Duodenal mucosa (tissue), 2 donors: ENCODE measurements around the gene ZNF536.

Experiments
- H3K27ac ChIP-seq: one replicate; pipeline ENCODE4 v1.7.0; 2013; ENCODE audit warnings: low read depth, low read length
- H3K27me3 ChIP-seq, 2 donors: one replicate each; pipeline ENCODE4 v1.7.0; 2013; ENCODE audit warnings: low read length in 2 of 2, control low read depth in 1 of 2; ENCODE audit not compliant: insufficient read depth in 2 of 2, control insufficient read depth in 1 of 2
- H3K36me3 ChIP-seq, 2 donors: one replicate each; pipeline ENCODE4 v1.7.0; 2013; ENCODE audit warnings: low read length in 2 of 2, control low read depth in 1 of 2; ENCODE audit not compliant: insufficient read depth in 2 of 2, control insufficient read depth in 1 of 2
- H3K4me1 ChIP-seq, 2 donors: one replicate each; pipeline ENCODE4 v1.7.0; 2013; ENCODE audit warnings: low read length in 2 of 2, control low read depth in 1 of 2; ENCODE audit not compliant: insufficient read depth in 2 of 2, control insufficient read depth in 1 of 2
- H3K4me3 ChIP-seq, 2 donors: one replicate each; pipeline ENCODE4 v1.7.0; 2013; ENCODE audit warnings: low read length in 2 of 2, low read depth in 1 of 2
- H3K9ac ChIP-seq, 2 donors: one replicate each; pipeline ENCODE4 v1.7.0; 2013; ENCODE audit warnings: low read length in 2 of 2, low read depth in 1 of 2
- H3K9me3 ChIP-seq, 2 donors: one replicate each; pipeline ENCODE4 v1.7.0; 2013; ENCODE audit warnings: low read length in 2 of 2, control low read depth in 1 of 2; ENCODE audit not compliant: control insufficient read depth in 1 of 2

Gene ZNF536

DNA sequence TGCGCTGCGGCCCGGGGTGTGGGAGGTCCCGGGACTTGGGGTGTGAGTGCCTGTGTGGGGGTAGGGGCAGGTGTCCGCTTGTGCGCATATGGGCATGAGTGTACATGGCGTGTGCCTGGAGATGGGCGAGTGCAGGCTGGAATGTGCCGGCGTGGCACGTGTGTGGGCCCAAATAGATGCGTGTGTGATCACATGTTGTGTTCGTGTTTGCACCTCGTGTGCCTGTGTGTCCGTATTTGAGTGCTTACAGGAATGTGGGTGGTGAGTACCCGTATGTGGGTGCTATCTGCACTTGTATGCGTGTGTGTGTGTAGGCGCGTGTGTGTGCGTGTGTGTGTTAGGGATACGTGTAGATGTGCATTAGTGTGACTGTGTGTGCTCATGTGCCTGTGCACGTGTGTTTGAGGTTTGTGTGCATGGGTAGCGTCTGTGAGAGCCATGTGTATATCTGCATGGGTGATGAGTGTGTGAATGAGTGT, 3.4 kb downstream of the ZNF536 start:
- no peaks in the 10 kb centered on the region for H3K36me3 ChIP-seq
- H3K9me3 ChIP-seq, result no peaks in the 10 kb centered on the region
- no peaks in the 10 kb centered on the region for H3K4me1 ChIP-seq
- H3K9ac ChIP-seq, result no peak overlapping the region
- peaks cover 16 to 17% of the 10 kb centered on the region in 2 donors for H3K27me3 ChIP-seq
- H3K27ac ChIP-seq, result no peak overlapping the region
- no peak overlapping the region for H3K4me3 ChIP-seq

DNA sequence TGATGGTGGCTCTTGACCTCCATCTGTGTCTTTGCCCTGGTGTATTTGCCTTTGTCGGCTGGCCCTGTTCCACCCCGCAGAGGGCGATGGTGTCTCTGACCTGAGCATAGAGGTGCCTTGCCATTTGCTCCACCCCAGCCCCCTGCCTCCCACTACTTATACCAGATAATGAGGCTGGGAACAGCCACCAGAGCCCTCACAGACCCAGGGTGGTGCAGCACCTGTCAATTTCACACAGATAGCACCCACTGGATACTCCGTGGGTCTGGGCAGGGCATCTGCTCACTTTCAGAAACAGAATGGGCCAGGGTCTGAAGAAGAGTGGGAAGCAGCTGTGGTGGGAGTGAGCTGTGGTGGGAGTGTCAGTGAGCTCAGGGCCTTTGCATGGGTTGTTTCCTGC, 4.1 kb downstream of the ZNF536 start:
- Histone ChIP-seq H3K27me3 (peaks cover 16 to 17% of the 10 kb centered on the region in 2 donors), H3K9ac (no peak overlapping the region), H3K9me3 (no peaks in the 10 kb centered on the region), H3K4me1 (no peaks in the 10 kb centered on the region), H3K4me3 (no peak overlapping the region), H3K36me3 (no peaks in the 10 kb centered on the region), H3K27ac (no peak overlapping the region)

DNA sequence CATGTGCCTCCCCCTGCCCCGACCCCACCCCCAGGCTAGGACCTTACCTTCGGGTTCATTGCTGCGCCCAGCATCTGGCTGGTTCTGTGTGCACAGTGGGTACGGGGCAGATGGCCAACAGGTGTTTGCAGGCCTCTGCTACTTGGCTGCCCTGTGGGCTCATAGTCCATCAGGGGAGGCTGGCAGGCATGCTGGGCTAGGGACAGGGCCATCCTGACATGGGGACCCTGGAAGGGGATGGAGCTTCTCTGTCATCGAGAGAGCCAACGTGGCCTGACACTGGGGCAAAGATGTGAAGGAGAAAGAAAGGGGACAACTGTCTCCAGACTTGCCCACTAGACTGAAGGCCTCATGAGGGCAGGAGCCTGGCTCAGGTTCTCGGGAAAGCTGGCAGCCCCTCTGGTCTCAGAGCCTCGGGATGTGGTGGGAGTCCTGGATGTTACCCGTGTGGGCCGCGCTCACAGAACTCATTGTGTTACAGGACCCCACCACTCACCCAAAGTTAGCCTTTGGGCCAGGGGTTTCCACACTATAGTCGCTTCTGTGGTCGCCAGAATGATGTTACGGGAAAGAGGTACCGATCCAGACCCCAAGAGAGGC, 4.7 kb downstream of the ZNF536 start:
- Histone ChIP-seq H3K9ac (no peak overlapping the region), H3K27ac (no peak overlapping the region), H3K4me3 (no peak overlapping the region)

DNA sequence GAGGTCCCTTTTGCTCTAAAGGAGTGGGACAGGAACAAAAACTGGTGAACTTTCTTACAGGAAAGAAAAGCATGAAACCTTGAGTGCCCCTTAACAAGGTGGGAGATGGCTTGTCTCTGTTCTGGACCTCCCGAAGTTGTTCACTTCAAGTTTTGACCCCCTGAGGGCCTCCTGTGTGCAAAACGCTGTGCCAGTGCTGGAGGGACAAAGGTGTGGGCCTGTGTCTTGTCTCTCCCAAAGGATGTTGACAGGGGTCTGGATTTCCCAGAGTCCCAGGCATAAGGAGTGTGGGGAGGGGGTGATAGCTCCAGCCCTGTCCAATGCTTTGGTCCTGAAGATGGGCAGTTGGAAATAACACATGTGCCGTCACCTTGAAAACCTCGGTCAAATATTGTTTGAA, 6.5 kb downstream of the ZNF536 start:
- Histone ChIP-seq H3K27ac (no peak overlapping the region), H3K4me3 (no peak overlapping the region), H3K4me1 (no peaks in the 10 kb centered on the region), H3K9ac (no peak overlapping the region), H3K9me3 (no peaks in the 10 kb centered on the region), H3K27me3 (peaks cover 11 to 13% of the 10 kb centered on the region in 2 donors), H3K36me3 (no peaks in the 10 kb centered on the region)

More for the DNA sequence above, 4.7 kb downstream of the ZNF536 start:
- H3K36me3 ChIP-seq, result no peaks in the 10 kb centered on the region
- no peaks in the 10 kb centered on the region for H3K9me3 ChIP-seq
- H3K4me1 ChIP-seq, result no peaks in the 10 kb centered on the region
- peaks cover 16 to 17% of the 10 kb centered on the region in 2 donors for H3K27me3 ChIP-seq

DNA sequence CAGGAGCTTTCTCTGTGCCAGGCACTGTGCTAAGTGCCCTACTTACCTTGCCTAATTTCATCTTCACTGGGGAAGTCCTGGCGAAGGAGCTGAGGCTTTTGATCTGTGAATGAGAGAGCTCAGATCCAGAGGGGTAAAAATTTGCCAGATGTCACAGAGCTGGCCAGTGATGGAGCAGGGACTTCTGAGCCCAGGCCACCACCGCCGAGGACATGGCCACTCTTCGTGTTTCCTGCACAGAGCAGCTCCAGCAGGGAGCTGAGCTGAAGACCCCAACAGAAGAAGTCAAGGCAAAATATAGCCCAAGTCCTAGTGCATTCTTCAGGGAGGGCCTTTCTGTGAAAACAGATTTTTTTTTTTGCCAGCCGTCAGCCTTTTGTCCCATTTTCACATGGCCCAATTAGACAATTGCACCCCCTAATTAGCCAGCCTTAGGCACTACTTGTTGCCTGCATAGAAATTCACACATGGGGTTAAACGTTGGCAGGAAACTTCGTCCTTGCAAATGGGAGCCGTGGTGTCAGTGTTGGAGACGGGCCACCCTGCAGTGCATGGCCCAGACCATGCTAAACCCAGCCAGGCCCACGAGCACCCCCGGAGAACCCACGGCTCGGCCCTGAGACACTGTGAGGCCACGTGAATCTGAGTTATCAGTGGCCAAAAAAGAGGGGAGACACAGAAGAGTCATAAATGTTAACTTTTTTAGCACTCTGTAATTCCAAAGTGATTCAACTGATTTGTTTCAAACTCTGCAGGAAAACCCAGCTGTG, 7.8 kb downstream of the ZNF536 start:
- H3K9ac ChIP-seq, result no peak overlapping the region
- no peak overlapping the region for H3K4me3 ChIP-seq
- H3K9me3 ChIP-seq, result no peaks in the 10 kb centered on the region
- H3K27me3 ChIP-seq, result peaks cover 11 to 12% of the 10 kb centered on the region in 2 donors
- no peaks in the 10 kb centered on the region for H3K4me1 ChIP-seq
- H3K27ac ChIP-seq, result no peak overlapping the region
- H3K36me3 ChIP-seq, result no peaks in the 10 kb centered on the region

DNA sequence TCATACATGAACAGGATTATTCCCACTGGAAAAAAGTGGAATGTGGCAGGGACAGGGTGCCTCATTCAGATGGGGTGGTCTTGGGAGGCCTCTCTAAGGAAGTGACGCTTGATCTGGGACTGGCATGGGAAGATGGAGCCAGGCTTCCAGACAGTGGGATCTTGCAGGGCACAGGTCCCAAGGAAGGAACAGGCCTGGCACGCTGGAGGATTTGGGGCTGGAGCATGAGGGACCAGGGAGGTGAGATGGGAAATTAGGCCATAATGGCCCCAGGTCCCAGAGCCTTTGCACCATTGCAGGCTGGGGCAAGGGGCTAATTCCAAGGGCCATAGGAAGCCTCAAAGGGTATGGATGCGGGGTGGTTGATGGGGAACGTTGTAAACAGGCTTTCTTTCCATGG, 9.2 kb downstream of the ZNF536 start:
- no peaks in the 10 kb centered on the region for H3K4me1 ChIP-seq
- peaks cover under 1% of the 10 kb centered on the region in 2 donors for H3K27me3 ChIP-seq
- no peaks in the 10 kb centered on the region for H3K9me3 ChIP-seq
- no peak overlapping the region for H3K4me3 ChIP-seq
- H3K27ac ChIP-seq, result no peak overlapping the region
- no peaks in the 10 kb centered on the region for H3K36me3 ChIP-seq
- H3K9ac ChIP-seq, result no peak overlapping the region

DNA sequence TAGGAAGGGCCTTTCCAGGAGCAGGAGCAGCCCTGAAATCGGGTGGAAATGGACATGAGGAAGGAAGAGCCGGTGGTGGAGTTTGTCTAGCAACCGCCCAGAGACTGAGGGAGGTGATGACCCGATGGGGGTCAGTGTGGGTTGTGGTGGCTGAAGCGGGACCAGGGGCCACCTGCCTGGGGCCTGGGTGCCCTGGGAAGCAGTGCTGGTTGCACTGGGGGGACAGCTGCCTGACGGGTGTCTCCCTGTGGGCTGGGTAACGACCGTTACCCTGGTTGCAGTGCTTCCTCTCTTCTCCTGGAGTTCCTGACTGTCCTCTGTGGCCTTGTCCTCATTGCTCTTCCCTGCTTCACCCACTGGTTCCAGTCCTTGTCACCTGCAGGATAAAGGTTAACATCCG, 13.0 kb downstream of the ZNF536 start:
- no peaks in the 10 kb centered on the region for H3K4me1 ChIP-seq
- no peaks in the 10 kb centered on the region for H3K36me3 ChIP-seq
- no peak overlapping the region for H3K9ac ChIP-seq
- H3K9me3 ChIP-seq, result no peaks in the 10 kb centered on the region
- no peaks in the 10 kb centered on the region for H3K27me3 ChIP-seq
- no peak overlapping the region for H3K4me3 ChIP-seq
- H3K27ac ChIP-seq, result no peak overlapping the region

DNA sequence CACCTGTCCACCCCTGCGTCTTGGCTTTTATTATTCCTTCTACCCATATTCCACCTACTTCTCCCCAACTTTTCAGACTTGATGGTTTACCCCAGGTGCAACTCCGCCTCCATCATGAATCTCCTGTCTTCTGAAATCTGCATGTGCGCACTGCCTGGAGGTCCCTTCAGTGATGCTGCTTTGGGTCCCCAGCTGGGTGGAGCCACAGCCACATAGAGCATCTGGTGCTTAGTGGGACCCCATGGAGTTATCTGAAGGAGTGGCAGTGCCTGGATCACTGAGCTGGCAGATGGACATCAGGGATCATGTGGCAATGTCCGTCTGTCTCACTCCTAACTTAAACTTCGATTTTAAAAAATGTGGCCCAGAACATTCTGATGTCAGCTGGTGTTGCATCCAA, 13.5 kb downstream of the ZNF536 start:
- Histone ChIP-seq H3K4me1 (no peaks in the 10 kb centered on the region), H3K27ac (no peak overlapping the region), H3K4me3 (no peak overlapping the region), H3K36me3 (no peaks in the 10 kb centered on the region), H3K27me3 (no peaks in the 10 kb centered on the region), H3K9ac (no peak overlapping the region), H3K9me3 (no peaks in the 10 kb centered on the region)

DNA sequence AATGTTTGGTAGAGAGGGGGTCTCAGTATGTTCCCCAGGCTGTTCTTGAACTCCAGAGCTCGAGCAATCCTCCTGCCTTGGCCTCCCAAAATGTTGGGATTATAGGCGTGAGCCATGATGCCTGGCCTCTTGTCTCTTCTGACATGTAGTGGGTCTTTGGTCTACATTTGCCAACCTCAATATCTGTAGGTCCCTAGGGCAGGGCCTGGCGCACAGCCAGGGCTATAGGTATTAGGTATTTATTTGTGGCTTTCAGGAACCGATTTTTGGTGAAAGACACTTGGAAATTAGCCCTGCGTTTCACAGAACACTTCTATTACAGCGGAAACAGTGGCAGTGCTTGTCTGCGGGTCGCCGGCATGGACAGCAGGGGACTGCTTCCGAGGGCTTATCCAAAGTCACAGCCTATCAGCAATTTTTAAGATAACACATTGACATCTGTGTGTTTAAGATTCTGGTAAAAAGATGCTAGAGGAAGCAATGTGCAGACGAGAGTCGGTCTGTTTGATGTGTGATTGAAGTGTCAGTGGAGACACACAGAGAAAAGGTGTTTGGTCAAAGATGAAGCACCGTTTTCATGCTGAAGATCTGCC, 14.5 kb downstream of the ZNF536 start:
- Histone ChIP-seq H3K4me1 (no peaks in the 10 kb centered on the region), H3K36me3 (no peaks in the 10 kb centered on the region), H3K27ac (no peak overlapping the region), H3K27me3 (no peaks in the 10 kb centered on the region), H3K4me3 (no peak overlapping the region), H3K9ac (no peak overlapping the region), H3K9me3 (no peaks in the 10 kb centered on the region)

DNA sequence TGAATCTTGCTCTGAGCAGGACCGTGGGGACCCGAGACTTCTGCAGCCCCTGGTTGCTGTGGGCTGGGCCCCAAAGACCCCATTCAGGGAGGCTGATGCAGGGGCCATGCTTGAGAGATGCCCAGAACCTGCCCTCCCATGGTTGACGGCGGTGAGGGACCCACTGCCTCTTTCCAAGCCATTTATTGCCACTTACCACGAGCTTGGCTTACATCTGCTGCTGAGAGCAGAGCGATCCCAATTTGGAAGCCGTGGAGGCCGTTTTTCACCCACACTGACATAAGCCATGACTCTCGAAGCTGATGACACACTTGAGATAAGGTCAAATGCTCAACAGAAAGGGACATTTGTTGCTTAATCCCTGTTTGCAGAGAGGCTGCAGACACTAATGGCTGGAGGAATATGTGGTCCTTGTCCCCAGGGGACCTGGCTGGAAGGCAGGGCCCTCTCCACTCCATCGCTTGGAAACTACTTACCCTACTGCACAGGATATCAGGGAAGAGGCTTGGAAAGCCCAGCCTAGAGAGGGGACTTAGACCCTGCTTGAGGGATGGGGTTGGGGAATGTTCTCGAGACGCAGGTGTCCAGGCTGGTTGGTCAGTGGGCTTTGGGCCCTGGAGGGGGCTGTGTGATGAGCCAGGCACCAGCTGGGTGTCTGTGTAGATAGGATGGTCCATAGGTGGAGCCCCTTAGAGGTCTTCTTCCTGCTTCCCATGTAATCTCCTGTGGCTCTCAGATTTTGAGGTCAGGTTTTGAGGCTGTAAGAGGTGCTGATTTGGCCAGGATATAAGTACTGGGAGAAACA, 15.3 kb downstream of the ZNF536 start:
- Histone ChIP-seq H3K9me3 (no peaks in the 10 kb centered on the region), H3K4me1 (no peaks in the 10 kb centered on the region), H3K27ac (no peak overlapping the region)

More for the DNA sequence above, 15.3 kb downstream of the ZNF536 start:
- no peaks in the 10 kb centered on the region for H3K27me3 ChIP-seq
- no peaks in the 10 kb centered on the region for H3K36me3 ChIP-seq
- H3K9ac ChIP-seq, result no peak overlapping the region
- H3K4me3 ChIP-seq, result no peak overlapping the region
